HTERT RPE-1 (cell line): ENCODE measurements around the gene NF2.

Experiments used
- in situ Hi-C: fragments of 300-500 bp; cut with MboI; formaldehyde crosslinking; loops from 4 replicates; pipeline ENCODE4 v1.14.3; 2020; ENCODE audit warnings: low sequenced_read_pairs

NF2 gene

GRCh38 chr22:29661336-29661735 is 57.9 kb downstream of the NF2 start:
- in situ Hi-C loops, result no loop called here

- in situ Hi-C loops, result no loop called here
These were observed 59.9 kb downstream of the NF2 start for GRCh38 chr22:29663180-29663821.

GRCh38 chr22:29665486-29665885 is 62.1 kb downstream of the NF2 start:
- in situ Hi-C loops, result no loop called here

GRCh38 chr22:29668673-29669072 is 65.2 kb downstream of the NF2 start:
- in situ Hi-C loops, result no loop called here

GRCh38 chr22:29670626-29671025 is 67.2 kb downstream of the NF2 start:
- in situ Hi-C loops, result no loop called here

GRCh38 chr22:29673361-29674066 is 70.1 kb downstream of the NF2 start:
- in situ Hi-C loops, result no loop called here

- in situ Hi-C loops, result no loop called here
These were observed 70.7 kb downstream of the NF2 start for GRCh38 chr22:29674121-29674520.

GRCh38 chr22:29679316-29679715 is 75.9 kb downstream of the NF2 start:
- in situ Hi-C loops, result no loop called here

GRCh38 chr22:29683536-29683935 is 80.1 kb downstream of the NF2 start:
- in situ Hi-C loops, result no loop called here

- in situ Hi-C loops, result no loop called here
These were observed 80.8 kb downstream of the NF2 start for GRCh38 chr22:29684244-29684643.

- in situ Hi-C loops, result no loop called here
These were observed 85.9 kb downstream of the NF2 start for GRCh38 chr22:29689206-29689879.

- in situ Hi-C loops, result no loop called here
These were observed 86.4 kb downstream of the NF2 start for GRCh38 chr22:29689880-29690213.

- in situ Hi-C loops, result no loop called here
These were observed 87.0 kb downstream of the NF2 start for GRCh38 chr22:29690476-29690875.

- in situ Hi-C loops, result no loop called here
These were observed 88.3 kb downstream of the NF2 start for GRCh38 chr22:29691636-29692326.

- in situ Hi-C loops, result no loop called here
These were observed 88.9 kb downstream of the NF2 start for GRCh38 chr22:29692327-29692640.

GRCh38 chr22:29693161-29693560 is 89.7 kb downstream of the NF2 start:
- in situ Hi-C loops, result no loop called here

- in situ Hi-C loops, result no loop called here
These were observed 90.2 kb downstream of the NF2 start for GRCh38 chr22:29693671-29694070.

GRCh38 chr22:29695129-29695926 is 91.9 kb downstream of the NF2 start:
- in situ Hi-C loops, result no loop called here

GRCh38 chr22:29697853-29698598 is 94.6 kb downstream of the NF2 start:
- in situ Hi-C loops, result no loop called here

- in situ Hi-C loops, result no loop called here
These were observed 96.9 kb downstream of the NF2 start for GRCh38 chr22:29700206-29700899.
